Loucy (cell line): ENCODE data around the gene CTIF.
"Not testable (repeated sequence)": the region's sequence is repeated elsewhere in the genome, so short reads cannot be mapped to it uniquely, and the experiment has no call there.

Source experiments
- H2AFZ ChIP-seq: fragments of 200-600 bp; sonication (generic); 2 replicates; pipeline ENCODE4 v1.6.0; 2016; ENCODE audit warnings: antibody characterized with exemption, mild to moderate bottlenecking, low read length, moderate library complexity
- H3F3A ChIP-seq: fragments of 200-600 bp; 2 replicates; pipeline ENCODE4 v1.6.0; 2016; ENCODE audit warnings: antibody characterized with exemption, low read depth, mild to moderate bottlenecking
- H3K27me3 ChIP-seq: fragments of 200-600 bp; sonication (generic); 2 replicates; pipeline ENCODE4 v1.6.1; 2014; ENCODE audit warnings: low read length, mild to moderate bottlenecking; ENCODE audit not compliant: insufficient read depth, poor library complexity, severe bottlenecking
- H3K36me3 ChIP-seq: fragments of 200-600 bp; sonication (generic); 2 replicates; pipeline ENCODE4 v1.6.1; 2016; ENCODE audit warnings: low read length; ENCODE audit not compliant: insufficient read depth
- H3K4me1 ChIP-seq: fragments of 200-600 bp; sonication (generic); 2 replicates; pipeline ENCODE4 v1.5.1; 2014; ENCODE audit warnings: low read length, mild to moderate bottlenecking; ENCODE audit not compliant: insufficient read depth, poor library complexity, severe bottlenecking
- H3K4me2 ChIP-seq: fragments of 200-600 bp; sonication (generic); 2 replicates; pipeline ENCODE4 v1.6.0; 2014; ENCODE audit warnings: antibody characterized with exemption, low read length, low read depth, mild to moderate bottlenecking; ENCODE audit not compliant: poor library complexity, severe bottlenecking
- H3K4me3 ChIP-seq: fragments of 200-600 bp; sonication (generic); 2 replicates; pipeline ENCODE4 v1.5.1; 2014; ENCODE audit warnings: low read length, mild to moderate bottlenecking, mixed read lengths; ENCODE audit not compliant: poor library complexity, severe bottlenecking
- H3K79me2 ChIP-seq: fragments of 200-600 bp; sonication (generic); 2 replicates; pipeline ENCODE4 v1.6.1; 2014; ENCODE audit warnings: low read length; ENCODE audit not compliant: insufficient read depth
- H3K9ac ChIP-seq: fragments of 200-600 bp; sonication (generic); 2 replicates; pipeline ENCODE4 v1.6.0; 2014; ENCODE audit warnings: mild to moderate bottlenecking, low read depth, low read length, moderate library complexity; ENCODE audit not compliant: poor library complexity, severe bottlenecking
- H3K9me2 ChIP-seq: fragments of 200-600 bp; sonication (generic); replicated peaks from 2 replicates; pipeline ENCODE4 v1.6.1; 2016; ENCODE audit warnings: low read depth, low read length, mixed read lengths
- H3K9me3 ChIP-seq: fragments of 200-600 bp; sonication (generic); 2 replicates; pipeline ENCODE4 v1.6.1; 2014; ENCODE audit warnings: mild to moderate bottlenecking, antibody characterized with exemption, low read length, low read depth; ENCODE audit not compliant: insufficient read depth
- H4K20me1 ChIP-seq: fragments of 200-600 bp; sonication (generic); 2 replicates; pipeline ENCODE4 v1.6.0; 2014; ENCODE audit warnings: antibody characterized with exemption, low read length, mild to moderate bottlenecking; ENCODE audit not compliant: insufficient read depth, poor library complexity, severe bottlenecking
- CTCF ChIP-seq: fragments of 200-600 bp; sonication (generic); conservative IDR thresholded peaks from 2 replicates; pipeline ENCODE4 v1.5.1; 2014; ENCODE audit warnings: mild to moderate bottlenecking, antibody characterized with exemption, low read length
- EZH2phosphoT487 ChIP-seq: fragments of 200-600 bp; IDR thresholded peaks from 2 replicates; pipeline ENCODE4 v1.6.1; 2018; ENCODE audit warnings: antibody characterized with exemption, mild to moderate bottlenecking, moderate library complexity, borderline replicate concordance

The CTIF gene

GRCh38 chr18:48867978-48868377, 329.1 kb downstream of the CTIF start:
- H3K9me2 ChIP-seq: no peaks in the 10 kb centered on the region
- H3K79me2 ChIP-seq: no peaks in the 10 kb centered on the region
- no peaks in the 10 kb centered on the region for H3F3A ChIP-seq
- no peak overlapping the region for H3K9ac ChIP-seq
- no peaks in the 10 kb centered on the region for H3K9me3 ChIP-seq
- H3K27me3 ChIP-seq: no peaks in the 10 kb centered on the region
- H3K4me3 ChIP-seq: no peak overlapping the region
- no peak overlapping the region for H3K4me2 ChIP-seq
- no peaks in the 10 kb centered on the region for H3K36me3 ChIP-seq
- H3K4me1 ChIP-seq: no peaks in the 10 kb centered on the region
- TF ChIP-seq EZH2phosphoT487 (no peak), CTCF (no peak)
- no peak overlapping the region for H2AFZ ChIP-seq
- no peaks in the 10 kb centered on the region for H4K20me1 ChIP-seq

- H2AFZ ChIP-seq: no peak overlapping the region
- no peak overlapping the region for H3K4me2 ChIP-seq
- no peak overlapping the region for H3K4me3 ChIP-seq
- H3K79me2 ChIP-seq: no peaks in the 10 kb centered on the region
- H3F3A ChIP-seq: no peaks in the 10 kb centered on the region
- H3K9me3 ChIP-seq: no peaks in the 10 kb centered on the region
- H3K27me3 ChIP-seq: no peaks in the 10 kb centered on the region
- H3K9me2 ChIP-seq: no peaks in the 10 kb centered on the region
- H3K36me3 ChIP-seq: no peaks in the 10 kb centered on the region
- no peaks in the 10 kb centered on the region for H4K20me1 ChIP-seq
- H3K4me1 ChIP-seq: no peaks in the 10 kb centered on the region
- TF ChIP-seq CTCF (no peak), EZH2phosphoT487 (no peak)
- no peak overlapping the region for H3K9ac ChIP-seq
Observed at GRCh38 chr18:48868468-48869466, 329.9 kb downstream of the CTIF start.

GRCh38 chr18:48869591-48869990, 330.8 kb downstream of the CTIF start:
- Histone ChIP-seq H3K9ac (no peak overlapping the region), H3K4me3 (no peak overlapping the region), H3K27me3 (no peaks in the 10 kb centered on the region), H3K4me2 (no peak overlapping the region), H4K20me1 (no peaks in the 10 kb centered on the region), H3K9me2 (no peaks in the 10 kb centered on the region), H3K9me3 (no peaks in the 10 kb centered on the region), H3K79me2 (no peaks in the 10 kb centered on the region), H3F3A (no peaks in the 10 kb centered on the region), H3K4me1 (no peaks in the 10 kb centered on the region), H3K36me3 (no peaks in the 10 kb centered on the region), H2AFZ (no peak overlapping the region)
- TF ChIP-seq CTCF: no peak
- TF ChIP-seq EZH2phosphoT487: no peak

- not testable (repeated sequence) for H3K79me2 ChIP-seq, H3K4me1 ChIP-seq, H4K20me1 ChIP-seq, H2AFZ ChIP-seq, H3K9ac ChIP-seq, H3K36me3 ChIP-seq, H3K9me2 ChIP-seq, H3K27me3 ChIP-seq, H3K4me3 ChIP-seq, H3F3A ChIP-seq, H3K4me2 ChIP-seq, H3K9me3 ChIP-seq
Observed at GRCh38 chr18:48870926-48871325, 332.1 kb downstream of the CTIF start.
